Measurements from ENCODE around the gene FBLN2.

GRCh38 chr3:13530241-13531009 lies 18.5 kb upstream of the FBLN2 start:
- no peak for TF ChIP-seq FOS (IDR thresholded peaks at IDR 0.05; ENCODE audit: low read depth, low read length)
- TF ChIP-seq CTCF (conservative IDR thresholded peaks at IDR 0.05; ENCODE audit: low read depth, low read length), result no peak
- no peak for TF ChIP-seq POLR2A (IDR thresholded peaks at IDR 0.05; ENCODE audit: low read depth, low read length)
- no peak for TF ChIP-seq RAD21 (IDR thresholded peaks at IDR 0.05; ENCODE audit: low read length)
- no peak for TF ChIP-seq MXI1 (IDR thresholded peaks at IDR 0.05; ENCODE audit: borderline replicate concordance, low read depth, low read length)
- TF ChIP-seq ELK1 (IDR thresholded peaks at IDR 0.05; ENCODE audit: borderline replicate concordance, low read depth, low read length), result no peak
- no peak for TF ChIP-seq RFX5 (IDR thresholded peaks at IDR 0.05; ENCODE audit: low read depth, low read length)
- no peak for TF ChIP-seq CEBPB (IDR thresholded peaks at IDR 0.05; ENCODE audit: low read depth, low read length)

Measured in IMR-90 (cell line).